Nephron progenitor cell (in vitro differentiated cells): Measurements from ENCODE around the gene ACOX2.

ENCODE experiments used
- DNase-seq: peaks from one replicate; pipeline ENCODE4 v3.0.0; 2021
- H3K27ac Mint-ChIP-seq: 2 replicates; pipeline ENCODE4 v1.8.0; 2021; ENCODE audit warnings: mild to moderate bottlenecking, moderate library complexity, mixed read lengths
- H3K27me3 Mint-ChIP-seq: 2 replicates; pipeline ENCODE4 v1.8.0; 2021; ENCODE audit warnings: mild to moderate bottlenecking, low read depth, mixed read lengths; ENCODE audit not compliant: poor library complexity
- H3K36me3 Mint-ChIP-seq: 2 replicates; pipeline ENCODE4 v1.8.0; 2021; ENCODE audit warnings: low read depth, mixed read lengths
- H3K4me1 Mint-ChIP-seq: 2 replicates; pipeline ENCODE4 v1.8.0; 2021; ENCODE audit warnings: mixed read lengths
- H3K4me3 Mint-ChIP-seq: 2 replicates; pipeline ENCODE4 v1.8.0; 2021; ENCODE audit warnings: mild to moderate bottlenecking, moderate library complexity, mixed read lengths
- H3K9me3 Mint-ChIP-seq: 2 replicates; pipeline ENCODE4 v1.8.0; 2021; ENCODE audit warnings: mild to moderate bottlenecking, moderate library complexity, mixed read lengths
- CTCF ChIP-seq: fragments of 200-600 bp; sonication (generic); IDR thresholded peaks from 2 replicates; pipeline ENCODE4 v1.5.0; 2021; ENCODE audit warnings: antibody characterized with exemption

The ACOX2 gene

GRCh38 chr3:58535531-58536500 lies 1.2 kb downstream of the ACOX2 start:
- Mint-ChIP-seq H3K4me3 (peak overlapping the region; percentile 7), H3K27me3 (peaks cover 10% of the 10 kb centered on the region), H3K27ac (peak overlapping the region; percentile 81), H3K4me1 (peaks cover 56% of the 10 kb centered on the region), H3K9me3 (no peaks in the 10 kb centered on the region), H3K36me3 (no peaks in the 10 kb centered on the region)
- DNase-seq = peak; percentile 35
- no peak for TF ChIP-seq CTCF

GRCh38 chr3:58534592-58535494 lies 2.1 kb downstream of the ACOX2 start:
- H3K4me3 Mint-ChIP-seq = no peak overlapping the region
- no peak for DNase-seq
- no peaks in the 10 kb centered on the region for H3K36me3 Mint-ChIP-seq
- TF ChIP-seq CTCF = no peak
- H3K27me3 Mint-ChIP-seq = peaks cover 10% of the 10 kb centered on the region
- H3K27ac Mint-ChIP-seq = peak overlapping the region; percentile 55
- peaks cover 56% of the 10 kb centered on the region for H3K4me1 Mint-ChIP-seq
- no peaks in the 10 kb centered on the region for H3K9me3 Mint-ChIP-seq

GRCh38 chr3:58532794-58533220 lies 4.2 kb downstream of the ACOX2 start:
- peak; percentile 88 for TF ChIP-seq CTCF
- H3K4me3 Mint-ChIP-seq = no peak overlapping the region
- H3K9me3 Mint-ChIP-seq = no peaks in the 10 kb centered on the region
- H3K4me1 Mint-ChIP-seq = peaks cover 46% of the 10 kb centered on the region
- H3K27me3 Mint-ChIP-seq = peaks cover 13% of the 10 kb centered on the region
- H3K27ac Mint-ChIP-seq = no peak overlapping the region
- DNase-seq = peak; percentile 75
- H3K36me3 Mint-ChIP-seq = no peaks in the 10 kb centered on the region

- H3K4me3 Mint-ChIP-seq = no peak overlapping the region
- no peak for TF ChIP-seq CTCF
- H3K4me1 Mint-ChIP-seq = peaks cover 39% of the 10 kb centered on the region
- H3K27me3 Mint-ChIP-seq = peaks cover 13% of the 10 kb centered on the region
- H3K27ac Mint-ChIP-seq = no peak overlapping the region
- peaks cover under 1% of the 10 kb centered on the region for H3K9me3 Mint-ChIP-seq
- H3K36me3 Mint-ChIP-seq = peaks cover 1% of the 10 kb centered on the region
- DNase-seq = no peak
Measured at GRCh38 chr3:58531956-58532355, 5.0 kb downstream of the ACOX2 start.

GRCh38 chr3:58531555-58531954 lies 5.4 kb downstream of the ACOX2 start:
- no peak for TF ChIP-seq CTCF
- H3K27ac Mint-ChIP-seq = no peak overlapping the region
- no peak for DNase-seq
- peaks cover 4% of the 10 kb centered on the region for H3K36me3 Mint-ChIP-seq
- peaks cover 38% of the 10 kb centered on the region for H3K4me1 Mint-ChIP-seq
- H3K27me3 Mint-ChIP-seq = peaks cover 13% of the 10 kb centered on the region
- H3K4me3 Mint-ChIP-seq = no peak overlapping the region
- H3K9me3 Mint-ChIP-seq = peaks cover 3% of the 10 kb centered on the region
